GM19043 (cell line): ENCODE results near the gene ZNF587.
"Not testable (repeated sequence)": the region's sequence is repeated elsewhere in the genome, so short reads cannot be mapped to it uniquely, and the experiment has no call there.

Experiments used
- ATAC-seq: cut with Tn5 transposase; IDR thresholded peaks from one replicate; pipeline ENCODE4 v1.9.1; 2021; ENCODE audit warnings: low read depth; ENCODE audit not compliant: unreplicated experiment

The ZNF587 gene

DNA sequence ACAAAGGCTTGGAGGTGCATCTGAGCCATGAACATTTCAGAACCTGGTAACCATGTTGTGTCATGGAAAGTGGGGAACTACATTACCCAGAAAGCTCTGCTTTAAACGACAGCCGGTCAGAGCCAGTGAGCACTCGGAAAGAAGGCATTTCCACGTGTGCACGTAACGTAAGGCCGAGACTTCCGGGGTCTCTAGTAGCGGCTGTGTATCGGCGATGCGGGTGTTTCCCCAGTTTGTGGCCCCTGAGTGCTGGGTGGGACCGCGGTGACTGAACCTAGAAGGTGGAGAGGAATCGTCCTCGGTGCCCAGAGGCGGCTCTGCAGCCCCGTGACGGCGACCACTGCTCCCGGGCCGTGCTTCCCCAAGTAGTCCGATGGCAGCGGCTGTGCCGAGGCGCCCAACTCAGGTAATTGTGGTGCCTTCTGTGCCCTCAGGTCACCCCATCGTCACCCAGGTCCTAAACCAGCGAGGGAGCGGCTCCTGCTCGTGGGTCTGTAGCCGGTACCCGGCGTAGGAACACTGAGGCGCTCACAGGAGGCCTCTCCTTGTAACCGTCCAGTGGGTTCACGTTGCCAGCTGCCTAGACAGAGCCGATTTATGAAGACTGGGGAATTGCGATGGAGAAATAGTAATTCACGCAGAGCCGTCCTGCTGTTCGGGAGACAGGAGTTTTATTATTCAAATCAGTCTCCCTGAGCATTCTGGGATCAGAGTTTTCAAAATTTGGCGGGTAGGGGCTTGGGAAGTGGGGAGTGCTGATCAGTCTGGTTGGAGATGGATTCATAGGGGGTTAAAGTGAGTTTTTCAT is at the start of gene ZNF587:
TSS of gene ZNF587 (plus strand) at position 194 of the 808 bp plus-strand sequence. CDS start at position 374, 180 bp downstream.
- ATAC-seq, result peak; percentile 95

DNA sequence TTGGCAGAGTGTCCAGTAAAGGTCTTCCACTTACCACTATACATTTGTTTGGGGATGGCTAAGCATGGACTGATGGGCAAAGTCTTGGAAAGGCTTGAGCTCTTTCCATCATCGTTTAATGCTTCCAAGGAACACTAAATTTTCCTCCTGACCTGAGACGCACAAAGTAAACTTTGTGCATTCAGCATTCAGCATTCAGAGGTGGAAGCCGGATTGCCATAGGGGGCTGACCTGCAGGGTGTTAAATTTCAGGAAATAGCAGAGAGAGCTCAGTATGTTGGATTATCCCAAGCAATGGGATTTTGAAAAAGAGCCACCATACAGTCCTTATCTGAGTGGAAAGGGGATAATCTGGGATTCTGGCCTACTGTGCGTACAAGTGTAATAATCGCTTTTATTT is 49.0 kb upstream of the ZNF587 start:
- ATAC-seq, result no peak

DNA sequence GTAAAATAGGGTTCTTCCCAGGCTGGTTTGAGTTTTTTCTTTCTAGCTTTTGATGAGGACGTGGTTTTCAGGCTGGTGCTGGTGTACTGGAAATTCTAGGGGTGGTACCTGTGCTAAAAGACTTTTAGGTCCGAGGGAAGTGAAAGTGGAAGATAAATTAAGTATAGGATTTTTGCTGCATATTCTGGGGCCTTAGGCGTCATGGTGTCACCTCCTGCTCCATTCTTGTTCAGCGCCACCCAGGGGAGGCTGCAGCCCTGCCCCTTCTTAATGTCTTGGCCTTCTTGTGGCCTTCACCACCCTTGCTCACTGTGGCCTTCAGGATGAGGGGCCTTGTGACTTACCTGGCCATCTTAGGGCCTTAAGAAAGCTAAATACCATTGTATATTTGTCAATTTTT is 47.4 kb upstream of the ZNF587 start:
- no peak for ATAC-seq

DNA sequence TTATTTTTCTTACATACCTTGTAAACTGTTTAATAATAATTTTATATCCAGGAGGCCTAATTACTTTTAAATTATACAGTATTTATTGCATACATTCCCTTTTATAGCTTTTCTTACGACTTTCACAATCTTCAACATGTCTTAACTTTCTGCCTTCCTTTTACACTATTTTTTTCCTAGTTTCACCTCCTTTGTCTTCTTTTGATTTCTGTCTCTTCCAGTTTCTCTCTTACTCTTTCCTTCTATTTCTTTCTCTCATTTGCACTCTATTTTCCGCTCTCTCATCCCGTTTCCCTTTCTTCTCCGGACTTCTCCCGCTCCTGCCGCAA is 46.4 kb upstream of the ZNF587 start:
- ATAC-seq, result no peak

DNA sequence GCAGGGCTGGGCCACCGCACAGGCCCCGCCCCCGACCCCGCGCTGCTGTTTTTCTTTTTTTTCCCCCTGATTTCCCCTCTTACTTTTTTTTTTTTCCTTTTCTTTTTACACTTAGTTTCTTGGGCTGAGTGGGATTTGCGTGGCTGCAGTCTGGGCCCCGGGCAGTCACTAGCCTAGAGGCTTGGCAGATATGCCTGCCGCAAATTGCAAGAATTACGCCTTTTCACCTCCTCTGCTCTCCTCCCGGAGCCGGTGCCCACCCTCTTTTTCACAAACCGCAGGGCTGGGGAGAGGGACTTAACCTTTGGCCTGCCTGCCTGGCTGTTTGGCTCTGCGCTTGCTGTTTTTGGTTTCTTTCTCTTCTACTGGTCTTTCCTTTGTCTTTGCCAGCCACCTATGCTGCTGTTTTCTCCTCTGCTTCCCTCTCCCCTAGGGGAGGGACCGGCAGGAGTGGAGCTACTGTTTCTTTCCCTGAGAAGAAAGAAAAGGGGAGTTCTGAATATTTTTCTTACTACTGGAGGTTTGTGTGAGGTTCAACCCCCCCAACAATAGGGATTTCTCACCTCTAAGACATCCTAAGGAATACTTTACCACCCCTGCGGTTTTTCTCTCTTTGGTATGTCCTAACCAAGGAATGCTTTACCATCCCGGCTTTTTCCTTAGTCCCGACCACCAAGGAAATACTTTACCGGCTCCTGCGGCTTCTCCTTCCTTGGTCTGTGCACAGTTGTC is 45.9 kb upstream of the ZNF587 start:
- ATAC-seq, result no peak

DNA sequence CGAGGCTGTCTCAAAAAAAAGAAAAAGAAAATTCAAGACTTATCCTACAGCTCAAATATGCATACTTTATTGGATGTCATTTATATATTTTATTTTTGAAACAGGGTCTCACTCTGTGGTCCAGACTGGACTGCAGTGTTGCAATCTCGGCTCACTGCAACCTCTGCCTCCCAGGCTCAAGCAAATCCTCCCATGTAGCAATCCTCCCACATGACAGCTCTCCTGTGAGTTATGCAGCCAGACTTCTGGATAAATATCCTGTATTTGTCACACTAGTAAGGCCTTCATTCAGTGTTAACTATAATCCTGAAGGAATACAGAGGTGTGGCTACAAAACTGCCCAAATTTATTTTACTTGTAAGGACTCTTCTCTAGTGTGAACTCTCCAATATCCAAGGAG is 42.1 kb upstream of the ZNF587 start:
- ATAC-seq, result no peak

DNA sequence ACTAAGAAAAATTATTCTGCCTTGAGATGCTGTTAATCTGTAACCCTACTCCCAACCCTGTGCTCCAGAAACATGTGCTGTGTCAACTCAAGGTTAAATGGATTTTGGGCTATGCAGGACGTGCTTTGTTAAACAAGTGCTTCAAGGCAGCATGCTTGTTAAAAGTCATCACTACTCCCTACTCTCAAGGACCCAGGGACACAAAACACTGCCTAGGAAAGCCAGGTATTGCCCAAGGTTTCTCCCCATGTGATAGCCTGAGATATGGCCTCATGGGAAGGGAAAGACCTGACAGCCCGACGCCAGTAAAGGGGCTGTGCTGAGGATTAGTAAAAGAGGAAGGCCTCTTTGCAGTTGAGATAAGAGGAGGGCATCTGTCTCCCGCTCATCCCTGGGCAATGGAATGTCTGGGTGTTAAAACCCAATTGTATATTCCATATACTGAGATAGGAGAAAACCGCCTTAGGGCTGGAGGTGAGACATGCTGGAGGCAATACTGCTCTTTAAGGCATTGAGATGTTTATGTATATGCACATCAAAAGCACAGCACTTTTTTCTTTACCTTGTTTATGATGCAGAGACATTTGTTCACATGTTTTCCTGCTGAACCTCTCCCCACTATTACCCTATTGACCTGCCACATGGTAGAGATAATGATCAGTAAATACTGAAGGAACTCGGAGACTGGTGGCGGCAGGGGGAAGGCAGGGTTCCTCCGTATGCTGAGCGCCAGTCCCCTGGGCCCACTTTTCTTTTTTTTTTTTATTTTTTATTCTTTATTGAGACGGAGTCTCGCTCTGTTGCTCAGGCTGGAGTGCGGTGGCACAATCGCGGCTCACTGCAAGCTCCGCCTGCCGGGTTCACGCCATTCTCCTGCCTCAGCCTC is 39.0 kb upstream of the ZNF587 start:
- not testable (repeated sequence) for ATAC-seq

DNA sequence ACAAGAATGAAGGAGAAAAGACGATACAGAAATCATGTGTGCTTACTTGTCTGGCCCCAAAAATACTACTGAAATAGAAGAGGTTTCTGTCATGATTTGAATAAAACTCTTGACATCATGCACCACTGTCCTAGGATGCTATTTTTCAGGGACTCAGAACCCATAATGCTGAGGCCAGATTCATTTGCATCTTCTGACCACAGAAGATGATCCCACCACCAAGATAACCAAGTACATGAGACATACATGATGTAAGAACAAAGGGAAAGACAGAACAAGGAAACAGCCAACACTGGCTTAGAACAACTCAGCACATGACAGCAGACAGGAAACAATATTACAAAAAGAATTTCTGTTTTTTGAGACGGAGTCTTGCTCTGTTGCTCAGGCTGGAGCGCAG is 37.4 kb upstream of the ZNF587 start:
- peak; percentile 46 for ATAC-seq

DNA sequence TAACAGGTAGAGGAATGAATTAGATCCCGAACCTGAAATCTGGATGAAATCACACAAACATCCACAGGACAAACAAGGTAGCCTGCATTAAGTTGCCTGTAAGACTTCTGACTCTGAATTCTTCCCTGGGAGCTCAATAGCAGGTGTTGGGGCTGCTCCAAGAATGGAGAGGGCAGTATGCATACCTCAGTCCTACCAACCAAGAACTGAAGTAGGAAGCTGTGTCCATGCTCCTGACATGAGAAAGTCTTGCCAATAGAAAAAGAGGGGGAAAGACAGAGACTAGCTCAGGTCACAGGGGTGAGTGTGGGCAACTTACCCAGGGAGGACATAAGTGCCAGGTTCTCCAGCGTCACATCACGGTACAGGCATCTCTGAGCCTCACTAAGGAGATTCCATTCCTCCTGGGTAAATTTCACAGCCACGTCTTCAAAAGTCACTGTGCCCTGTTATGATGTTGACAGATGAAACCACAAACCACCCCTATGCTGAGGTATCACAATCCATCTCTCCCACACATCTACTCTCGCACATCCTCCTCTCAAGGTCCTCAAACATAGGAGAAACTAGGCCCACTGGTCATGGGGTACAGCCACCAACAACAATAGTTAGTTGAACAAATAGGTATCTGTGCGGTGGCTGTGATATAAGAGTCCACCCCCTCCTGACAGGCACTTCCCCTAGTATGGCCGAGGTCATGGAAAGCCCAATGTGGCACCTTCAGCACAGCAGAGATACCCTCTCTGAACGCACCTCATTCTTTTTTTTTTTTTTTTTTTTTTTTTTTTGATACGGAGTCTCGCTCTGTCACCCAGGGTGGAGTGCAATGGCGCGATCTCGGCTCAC is 36.5 kb upstream of the ZNF587 start:
- ATAC-seq, result not testable (repeated sequence)

DNA sequence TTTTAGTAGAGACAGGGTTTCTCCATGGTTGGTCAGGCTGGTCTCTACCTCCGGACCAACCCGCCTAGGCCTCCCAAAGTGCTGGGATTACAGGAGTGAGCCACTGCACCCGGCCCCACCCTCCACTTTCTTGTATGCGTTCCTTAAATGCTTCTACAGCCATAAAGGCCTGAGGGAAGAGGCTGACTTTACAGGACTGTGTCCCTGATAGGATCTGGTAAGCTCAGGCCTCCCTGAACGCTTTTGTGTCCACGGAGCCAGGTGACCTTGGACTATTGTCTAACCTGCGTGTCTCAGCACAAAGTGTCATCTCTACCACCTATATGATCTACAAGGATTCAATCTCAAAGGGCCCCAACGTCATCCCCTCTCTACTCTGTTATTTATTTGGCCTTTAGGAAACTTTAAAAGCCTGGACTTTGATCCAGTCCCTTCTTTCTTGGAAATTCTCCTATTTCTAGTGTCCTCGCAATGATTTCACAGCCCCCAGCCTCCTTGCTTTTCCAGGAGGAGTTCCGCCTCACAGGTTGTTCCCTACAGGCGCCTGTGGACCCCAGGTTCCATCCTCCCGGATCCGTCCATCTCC is 35.6 kb upstream of the ZNF587 start:
- no peak for ATAC-seq

DNA sequence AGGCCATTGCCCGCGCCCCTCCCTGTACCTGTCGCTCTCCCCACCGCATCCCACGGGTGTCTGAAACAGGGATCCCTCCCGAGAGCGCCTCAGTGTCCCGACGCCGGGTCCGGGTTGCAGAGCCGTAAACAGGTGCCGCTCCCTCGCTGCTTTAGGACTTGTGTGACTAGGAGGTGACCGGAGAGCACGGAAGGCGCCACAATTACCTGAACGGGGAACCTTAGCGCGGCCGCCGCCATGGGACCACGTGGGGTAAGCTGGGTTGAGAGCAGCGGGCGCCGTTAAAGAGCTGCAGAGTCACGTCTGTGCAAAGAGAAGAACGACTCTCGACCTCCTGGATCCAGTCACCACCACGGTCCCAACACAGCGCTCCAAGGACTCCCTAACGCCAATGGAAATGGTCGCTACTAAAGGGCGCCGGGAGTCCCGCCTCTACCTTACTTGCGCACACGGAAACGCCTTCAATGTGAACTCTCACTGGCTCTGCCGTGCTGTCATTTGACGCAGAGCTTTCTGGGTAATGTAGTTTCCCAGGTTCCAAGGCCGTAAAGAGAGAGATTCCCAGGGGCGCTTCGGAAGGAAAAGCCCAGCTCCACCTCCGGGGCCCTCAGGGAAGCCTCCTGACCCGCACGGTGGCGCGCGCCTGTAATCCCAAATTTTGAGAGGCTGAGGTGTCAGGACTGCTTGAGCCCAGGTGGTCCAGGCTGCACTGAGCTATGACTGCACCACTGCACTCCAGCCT is 35.0 kb upstream of the ZNF587 start, which contains the start of gene ZNF552:
TSS of gene ZNF552 (minus strand) at position 409 of the 742 bp plus-strand sequence. CDS start at position 239, 170 bp downstream.
- ATAC-seq, result peak; percentile 65

DNA sequence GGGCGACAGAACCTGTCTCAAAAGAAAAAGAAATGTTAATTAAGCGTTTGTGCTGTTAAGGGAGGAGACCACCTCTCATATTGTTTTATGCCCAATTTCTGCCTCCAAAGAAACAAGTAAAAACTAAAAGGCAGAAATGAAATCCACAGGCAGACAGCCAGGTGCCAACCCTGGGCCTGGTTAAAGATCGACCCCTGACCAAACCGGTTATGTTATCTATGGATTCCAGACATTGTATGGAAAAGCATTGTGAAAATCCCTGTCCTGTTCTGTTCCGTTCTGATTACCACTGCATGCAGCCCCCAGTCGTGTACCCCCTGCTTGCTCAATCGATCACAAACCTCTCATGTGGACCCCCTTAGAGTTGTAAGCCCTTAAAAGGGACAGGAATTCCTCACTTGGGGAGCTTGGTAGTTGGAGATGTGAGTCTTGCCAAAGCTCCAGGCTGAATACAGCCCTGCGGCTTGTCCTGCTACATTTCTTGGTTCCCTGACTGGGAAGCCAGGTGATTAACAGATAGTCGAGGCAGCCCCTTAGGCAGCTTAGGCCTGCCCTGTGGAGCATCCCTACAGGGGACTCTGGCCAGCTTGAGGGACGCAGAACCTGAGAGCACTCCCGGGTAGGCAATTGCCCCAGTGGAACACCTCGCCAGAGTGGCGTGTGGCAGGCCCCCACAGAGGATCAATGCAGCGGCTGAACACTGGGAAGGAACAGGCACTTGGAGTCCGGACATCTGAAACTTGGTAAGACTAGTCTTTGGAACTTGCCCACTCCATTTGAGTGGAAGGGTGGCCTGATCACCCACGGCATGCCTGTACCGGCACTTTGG is 34.2 kb upstream of the ZNF587 start:
- no peak for ATAC-seq

DNA sequence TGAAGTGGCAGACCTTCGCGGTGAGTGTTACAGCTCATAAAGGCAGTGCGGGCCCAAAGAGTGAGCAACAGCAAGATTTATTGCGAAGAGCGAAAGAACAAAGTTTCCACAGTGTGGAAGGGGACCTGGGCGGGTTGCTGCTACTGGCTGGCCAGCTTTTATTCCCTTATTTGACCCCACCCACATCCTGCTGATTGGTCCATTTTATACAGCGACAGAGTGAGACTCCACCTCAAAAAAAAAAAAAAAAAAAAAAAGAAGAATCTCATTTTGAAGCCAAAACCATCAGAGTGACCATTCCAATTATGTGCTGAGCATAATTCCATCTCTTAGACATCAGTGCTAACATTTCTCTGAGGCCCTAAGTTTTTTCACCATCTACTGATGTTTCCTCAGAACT is 33.0 kb upstream of the ZNF587 start:
- no peak for ATAC-seq

DNA sequence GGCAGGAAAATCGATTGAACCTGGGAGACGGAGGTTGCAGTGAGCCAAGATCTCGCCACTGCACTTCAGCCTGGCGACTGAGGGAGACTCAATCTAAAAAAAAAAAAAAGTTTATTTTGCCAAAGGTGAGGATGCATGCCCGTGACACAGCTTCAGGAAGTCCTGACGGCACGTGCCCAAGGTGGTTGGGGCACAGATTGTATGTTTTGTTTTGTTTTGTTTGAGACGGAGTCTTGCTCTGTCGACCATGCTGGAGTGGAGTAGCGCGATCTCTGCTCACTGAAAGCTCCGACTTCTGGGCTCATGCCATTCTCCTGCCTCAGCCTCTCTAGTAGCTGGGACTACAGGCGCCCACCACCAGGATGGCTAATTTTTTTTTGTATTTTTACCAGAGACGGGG is 31.7 kb upstream of the ZNF587 start:
- no peak for ATAC-seq

DNA sequence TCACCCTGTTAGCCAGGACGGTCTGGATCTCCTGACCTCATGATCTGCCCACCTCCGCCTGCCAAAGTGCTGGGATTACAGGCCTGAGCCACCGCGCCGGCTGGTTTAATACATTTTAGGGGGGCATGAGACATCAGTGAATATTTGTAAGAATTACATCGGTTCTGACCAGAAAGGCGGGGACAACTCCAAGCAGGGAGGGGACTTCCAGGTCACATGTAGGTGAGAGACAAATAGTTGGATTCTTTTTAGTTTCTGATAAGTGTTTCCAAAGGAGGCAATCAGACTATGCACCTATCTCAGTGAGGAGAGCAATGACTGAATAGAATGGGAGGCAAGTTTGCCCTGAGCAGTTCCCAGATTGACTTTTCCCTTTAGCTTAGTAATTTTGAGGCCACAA is 31.3 kb upstream of the ZNF587 start:
- no peak for ATAC-seq

DNA sequence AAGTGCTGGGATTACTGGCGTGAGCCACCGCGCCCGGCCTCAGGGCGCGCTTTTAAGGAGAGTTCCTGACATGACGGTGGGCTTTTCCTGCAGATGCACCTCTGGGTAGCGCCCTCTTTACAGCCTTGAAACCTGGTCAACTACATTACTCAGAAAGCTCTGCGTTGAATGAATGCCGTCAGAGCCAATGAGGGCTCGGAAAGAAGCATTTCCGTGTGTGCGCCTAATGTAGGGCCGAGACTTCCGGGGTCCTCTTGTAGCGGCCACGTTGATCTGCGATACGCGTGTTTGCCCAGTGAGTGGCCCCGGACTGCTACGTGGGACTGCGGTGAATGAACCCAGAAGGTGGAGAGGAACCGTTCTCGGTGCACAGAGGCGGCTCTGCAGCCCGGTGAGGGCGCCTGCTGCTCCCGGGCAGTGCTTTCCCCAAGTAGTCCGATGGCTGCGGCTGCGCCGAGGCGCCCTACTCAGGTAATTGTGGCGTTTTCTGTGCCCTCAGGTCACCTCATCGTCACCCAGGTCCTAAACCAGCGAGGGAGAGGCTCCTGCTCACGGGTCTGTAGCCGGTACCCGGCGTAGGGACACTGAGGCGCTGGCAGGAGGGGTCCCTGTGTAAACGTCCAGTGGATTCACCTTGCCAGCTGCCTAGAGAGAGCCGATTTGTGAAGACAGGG is 30.0 kb upstream of the ZNF587 start:
- peak; percentile 83 for ATAC-seq

DNA sequence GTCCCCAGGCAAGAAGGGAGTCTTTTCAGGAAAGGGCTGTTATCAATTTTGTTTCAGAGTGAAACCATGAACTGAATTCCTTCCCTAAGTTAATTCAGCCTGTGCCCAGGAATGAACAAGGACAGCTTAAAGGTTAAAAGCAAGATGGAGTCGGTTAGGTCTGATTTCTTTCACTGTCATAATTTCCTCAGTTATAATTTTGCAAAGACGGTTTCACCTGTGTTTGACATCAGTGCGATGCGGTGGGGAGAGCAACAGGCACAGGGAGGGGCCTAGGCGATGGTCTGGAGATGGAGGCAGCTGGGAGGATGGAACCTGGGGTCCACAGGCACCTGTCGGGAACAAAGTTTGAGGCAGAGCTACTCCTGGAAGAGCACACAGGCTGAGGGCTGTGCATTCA is 29.1 kb upstream of the ZNF587 start:
- ATAC-seq, result no peak

DNA sequence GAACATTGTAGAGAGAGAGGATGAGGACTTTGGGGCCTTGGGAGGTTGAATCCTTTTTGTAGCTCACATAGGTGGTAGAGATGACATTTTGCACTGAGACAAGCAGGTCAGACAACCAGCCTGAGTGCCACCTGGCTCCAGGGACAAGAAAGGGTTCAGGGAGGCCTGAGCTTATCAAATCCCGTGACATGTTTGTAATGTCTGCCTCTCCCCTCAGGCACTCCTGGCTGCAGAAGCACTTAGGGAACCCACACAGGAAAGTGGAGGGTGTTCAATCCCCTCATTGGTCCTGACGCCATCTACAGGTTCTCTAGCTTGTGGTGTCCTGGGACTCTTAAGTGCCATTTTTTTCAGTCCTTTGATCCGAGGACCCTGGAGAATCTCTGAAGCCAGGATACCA is 28.6 kb upstream of the ZNF587 start:
- ATAC-seq, result not testable (repeated sequence)
